Epithelial cell of umbilical artery (primary cell): ENCODE measurements around the gene NFIC. TPM values are rescaled to one million over a fixed set of nuclear protein-coding genes. Genes with fewer than 3 reads are reported as not detected.

ENCODE experiments used
- total RNA-seq: library from RNA; depleted of rRNA; stranded (reverse); fragments of >200 nt; gene quantifications from 2 replicates; pipeline ENCODE4 v1.2.3, GENCODE V29; 2014

NFIC gene
- 20.1 TPM in 2 replicates for total RNA-seq

DNA sequence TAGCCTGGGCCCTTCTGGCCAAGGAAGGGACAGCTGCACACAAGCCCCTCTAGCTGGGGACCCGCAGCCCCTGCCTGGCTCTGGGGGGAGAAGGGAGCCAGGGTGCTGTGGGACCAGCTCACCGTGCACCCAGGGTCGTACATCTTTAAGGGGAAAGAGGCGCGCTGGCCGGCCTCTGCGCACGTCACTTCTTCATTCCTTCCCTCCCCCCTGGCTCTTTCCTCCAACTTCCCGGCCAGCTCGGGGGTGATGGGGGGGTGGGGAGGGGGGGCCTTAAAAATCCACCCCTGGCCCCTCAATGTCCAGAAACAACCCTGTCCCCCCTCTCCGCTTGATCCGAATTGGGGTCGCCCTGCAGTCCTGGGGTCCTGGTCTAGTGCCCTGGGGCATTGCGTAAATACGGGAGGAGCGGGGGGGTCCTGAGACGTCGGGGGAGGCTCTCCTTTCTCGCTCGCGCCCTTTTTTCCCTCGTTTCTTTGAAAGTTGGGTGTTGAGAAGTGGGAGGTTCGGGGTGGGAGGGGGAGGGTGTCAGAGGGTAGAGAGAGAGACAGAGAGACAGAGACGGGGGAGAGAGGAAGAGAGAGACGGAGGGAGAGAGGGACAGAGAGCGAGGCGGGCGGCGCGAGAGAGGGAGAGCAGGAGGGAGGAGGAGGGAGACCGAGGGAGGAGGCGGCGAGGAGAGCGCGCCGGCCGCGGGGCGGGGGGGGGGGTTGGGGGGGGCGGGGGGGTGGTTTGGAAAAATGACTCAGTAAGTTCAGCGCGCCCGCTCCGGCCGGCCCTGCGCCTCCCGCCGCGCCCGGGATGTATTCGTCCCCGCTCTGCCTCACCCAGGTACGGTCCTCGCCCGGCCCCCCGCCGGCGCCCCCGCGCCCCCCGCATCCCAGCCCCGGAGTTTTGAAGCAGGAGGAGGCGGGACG lies at the start of gene NFIC:
Gene NFIC (plus strand): TSS at position 748 of the 917 bp plus-strand sequence. CDS start 54 bp downstream, at position 802.

DNA sequence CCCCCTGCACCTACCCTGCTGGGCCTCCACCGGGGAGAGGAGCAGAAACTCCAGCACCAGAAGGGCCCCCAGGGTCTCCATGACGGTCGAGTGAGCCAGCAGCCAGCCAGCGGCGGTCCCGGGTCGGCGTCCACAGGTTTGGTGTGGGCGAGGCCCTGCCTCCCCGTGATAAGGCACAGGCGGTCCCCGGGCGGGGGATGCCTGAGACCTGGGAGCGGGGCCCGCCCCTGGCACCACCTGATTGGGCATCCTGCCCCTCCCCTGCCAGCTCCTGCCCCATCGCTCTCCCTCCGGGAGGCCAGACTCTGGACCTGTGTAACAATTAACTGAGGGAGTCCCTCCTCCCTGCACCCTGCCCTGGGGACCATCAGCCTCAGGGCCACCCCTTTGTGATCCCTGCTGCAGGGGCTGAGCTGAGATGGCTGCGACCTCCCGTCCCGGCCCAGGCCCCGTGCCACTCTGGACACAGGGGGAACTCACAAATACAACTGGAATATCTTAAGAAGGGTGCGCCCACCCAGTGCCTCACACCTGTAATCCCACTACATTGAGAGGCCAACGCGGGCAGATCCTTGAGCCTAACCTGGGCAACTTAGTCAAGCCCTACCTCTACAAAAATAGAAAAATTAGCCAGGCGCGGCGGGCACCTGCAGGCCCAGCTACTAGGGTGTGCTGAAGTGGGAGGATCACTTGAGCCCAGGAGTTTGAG lies 114.2 kb downstream of the NFIC start, which contains the start of gene SMIM24:
Gene SMIM24 (minus strand): TSS at position 143 of the 709 bp plus-strand sequence. CDS start 62 bp downstream, at position 81.

DNA sequence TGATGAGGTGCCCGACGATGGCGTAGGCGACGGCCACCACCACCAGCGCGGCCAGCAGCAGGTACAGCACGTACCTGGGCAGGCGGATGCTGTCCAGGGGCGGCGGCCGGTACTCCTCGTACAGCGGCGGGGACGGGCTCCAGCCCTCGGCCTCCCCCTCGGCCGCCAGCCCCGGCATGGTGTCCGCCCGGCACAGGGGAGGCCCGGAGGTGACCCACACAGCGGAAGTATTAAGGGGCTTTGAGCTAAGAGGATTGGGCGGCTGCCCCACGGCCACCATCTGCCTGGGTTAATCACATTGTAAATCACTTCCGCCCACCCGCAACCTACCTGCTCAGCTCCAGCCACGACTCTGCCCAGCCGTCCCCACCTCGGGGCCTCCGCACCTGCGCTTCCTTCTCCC lies 116.8 kb downstream of the NFIC start, which contains the start of gene SMIM44:
Gene SMIM44 (minus strand): TSS at position 216 of the 403 bp plus-strand sequence. CDS start 38 bp downstream, at position 178.

DNA sequence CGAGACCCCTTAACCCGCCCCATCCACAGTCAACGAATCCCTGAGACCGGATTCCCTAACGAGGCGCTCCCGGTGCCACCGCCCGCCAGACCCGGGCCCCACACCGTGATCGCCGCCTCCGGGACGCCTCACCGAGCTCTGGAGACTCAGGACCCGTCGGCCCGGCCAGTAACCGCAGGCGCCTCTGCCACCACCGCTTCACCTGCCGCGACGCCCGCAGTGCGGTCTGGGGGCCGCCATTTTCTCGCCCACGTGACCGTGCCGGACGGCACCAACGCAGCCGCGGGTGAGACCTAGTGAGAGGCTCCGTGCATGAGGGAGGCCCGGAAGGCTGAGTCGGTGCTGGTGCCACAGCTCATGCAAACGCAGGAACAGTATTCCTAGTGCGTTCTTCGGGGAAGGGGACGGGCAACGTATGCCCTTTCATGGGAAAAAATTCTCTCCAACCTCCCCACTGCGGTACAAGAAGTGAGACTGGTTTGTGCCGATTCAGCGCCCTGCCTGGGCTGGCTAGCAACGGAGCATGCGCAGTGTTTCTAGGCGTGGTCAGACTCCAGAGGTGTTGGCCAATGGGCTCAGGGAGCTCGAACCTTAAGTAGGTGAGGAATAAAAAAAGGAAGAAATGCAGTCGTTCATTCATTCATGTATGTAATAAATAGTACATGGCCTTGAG lies 134.2 kb downstream of the NFIC start, which contains the start of gene DOHH:
Gene DOHH (minus strand): TSS at position 246 of the 673 bp plus-strand sequence. CDS start 3,860 bp downstream, outside the sequence.

DNA sequence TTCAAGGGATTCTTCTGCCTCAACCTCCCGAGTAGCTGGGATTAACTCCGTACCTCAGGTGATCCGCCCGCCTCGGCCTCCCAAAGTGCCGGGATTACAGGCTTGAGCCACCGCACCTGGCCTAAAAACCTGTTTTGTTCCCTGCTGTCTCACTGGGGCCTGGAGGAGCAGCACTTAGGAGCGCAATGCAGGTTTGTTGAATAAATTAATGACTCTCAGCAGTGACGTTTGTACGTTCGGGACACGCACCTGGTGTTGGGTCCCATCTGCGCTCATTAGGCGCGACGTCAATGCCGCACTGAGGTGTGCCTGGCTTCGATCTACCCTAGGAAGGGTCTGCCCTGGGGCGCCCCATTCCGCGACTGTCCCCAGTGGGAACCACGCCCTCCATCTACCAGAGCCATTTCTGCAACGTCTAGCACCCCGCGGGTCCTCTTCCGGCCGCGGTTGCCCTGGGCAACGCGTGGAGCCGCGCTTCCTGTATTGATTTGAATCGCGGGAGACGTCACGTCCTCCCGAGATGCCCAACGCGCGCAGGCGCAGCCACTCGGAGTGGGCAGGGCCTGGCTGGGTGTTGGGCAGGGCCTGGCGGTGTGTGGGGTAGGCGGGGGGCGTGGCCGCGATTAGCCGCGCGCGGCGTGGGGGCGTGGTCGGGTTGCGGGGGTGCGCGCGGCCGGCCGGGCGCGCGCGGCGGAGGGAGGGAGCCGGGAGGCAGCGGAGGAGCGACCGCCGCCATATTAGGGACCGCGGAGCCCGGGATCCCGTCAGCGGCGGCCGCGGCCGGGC lies 139.4 kb downstream of the NFIC start, which contains the start of gene FZR1:
Gene FZR1 (plus strand): TSS at position 714 of the 786 bp plus-strand sequence. CDS start 16,679 bp downstream, outside the sequence.

Other genes starting within 250 kb of the NFIC start
- under 0.01 and 0.15 TPM in 2 replicates for gene GNA15, start 230.6 kb upstream of the NFIC start, total RNA-seq
- gene S1PR4, start 187.8 kb upstream of the NFIC start, total RNA-seq: 1.8 and 2.3 TPM in 2 replicates
- gene NCLN, start 180.7 kb upstream of the NFIC start, total RNA-seq: 47.7 and 49.2 TPM in 2 replicates
- under 0.01 TPM in 1 of 2 replicates, not detected in the other for gene CELF5, start 141.9 kb upstream of the NFIC start, total RNA-seq
- 0.32 TPM in 1 of 2 replicates, not detected in the other for gene SMIM24, start 113.9 kb downstream of the NFIC start, total RNA-seq
- gene SMIM44, start 116.9 kb downstream of the NFIC start, total RNA-seq: not detected in 2 replicates
- gene DOHH, start 134.1 kb downstream of the NFIC start, total RNA-seq: 13.8 and 14.0 TPM in 2 replicates
- gene FZR1, start 139.7 kb downstream of the NFIC start, total RNA-seq: 30.5 and 32.2 TPM in 2 replicates
- gene TEKTIP1, start 172.6 kb downstream of the NFIC start, total RNA-seq: not detected in 2 replicates
- gene MFSD12, start 191.0 kb downstream of the NFIC start, total RNA-seq: 74.6 and 79.3 TPM in 2 replicates
- 98.4 and 108 TPM in 2 replicates for gene HMG20B, start 206.4 kb downstream of the NFIC start, total RNA-seq
- 0.30 and 0.32 TPM in 2 replicates for gene GIPC3, start 218.9 kb downstream of the NFIC start, total RNA-seq
- gene TBXA2R, start 240.3 kb downstream of the NFIC start, total RNA-seq: 0.30 and 0.65 TPM in 2 replicates